IMR-90 (cell line): ENCODE measurements around the gene RBM5. TPM values are rescaled to one million over a fixed set of nuclear protein-coding genes. Genes with fewer than 3 reads are reported as not detected.

Experiments
- ATAC-seq: fragments of 200-7000 bp; cut with Tn5 transposase; 2 replicates; pipeline ENCODE4 v1.9.1; 2020; ENCODE audit warnings: low read depth, mild to moderate bottlenecking, moderate library complexity
- BruUV-seq: library from RNA; stranded (reverse); fragments of 400-500 nt; replicated peaks from 2 replicates; lab custom pipeline; 2021; lab: Mats Ljungman, UMichigan
- CTCF ChIA-PET: fragments of 300-600 bp; formaldehyde crosslinking; extraction: SDS; loops from one replicate; lab custom pipeline; 2021; ENCODE audit warnings: antibody characterized with exemption; lab: Yijun Ruan, JAX
- POLR2A ChIA-PET: fragments of 300-600 bp; sonication (Branson Sonifier 250); formaldehyde crosslinking; loops from one replicate; lab custom pipeline; 2022; ENCODE audit warnings: antibody characterized with exemption; ENCODE audit not compliant: unreplicated experiment; lab: Charles Lee
- DNase-seq: peaks from one replicate; pipeline ENCODE4 v3.0.0; 2013
- H2AFZ ChIP-seq: replicated peaks from 2 replicates; pipeline ENCODE3; 2013; ENCODE audit warnings: low read length, mild to moderate bottlenecking; ENCODE audit not compliant: poor library complexity
- H2AK5ac ChIP-seq: 2 replicates; pipeline ENCODE4 v1.6.1; 2013; ENCODE audit warnings: low read depth, low read length, inconsistent platforms
- H2AK9ac ChIP-seq: replicated peaks from 2 replicates; pipeline ENCODE3; 2013; ENCODE audit warnings: mild to moderate bottlenecking, low read depth, low read length, moderate library complexity; ENCODE audit not compliant: poor library complexity
- H2BK120ac ChIP-seq: 2 replicates; pipeline ENCODE4 v1.6.1; 2013; ENCODE audit warnings: low read depth, low read length, inconsistent platforms
- H2BK15ac ChIP-seq: 3 replicates; pipeline ENCODE4 v1.6.1; 2013; ENCODE audit warnings: low read depth, low read length, inconsistent platforms
- H2BK20ac ChIP-seq: 2 replicates; pipeline ENCODE4 v1.6.1; 2013; ENCODE audit warnings: low read depth, mild to moderate bottlenecking, inconsistent platforms, low read length, moderate library complexity
- H2BK5ac ChIP-seq: 2 replicates; pipeline ENCODE4 v1.6.1; 2013; ENCODE audit warnings: mild to moderate bottlenecking, low read depth, low read length, inconsistent platforms; ENCODE audit not compliant: poor library complexity, severe bottlenecking
- H3K14ac ChIP-seq: replicated peaks from 2 replicates; pipeline ENCODE4 v1.6.1; 2013; ENCODE audit warnings: low read depth, low read length, inconsistent platforms
- H3K18ac ChIP-seq: 2 replicates; pipeline ENCODE4 v1.6.1; 2013; ENCODE audit warnings: low read depth, low read length, control low read depth
- H3K23ac ChIP-seq: 2 replicates; pipeline ENCODE4 v1.6.1; 2013; ENCODE audit warnings: low read depth, low read length, inconsistent platforms
- H3K27ac ChIP-seq: 2 replicates; pipeline ENCODE4 v1.5.1; 2013; ENCODE audit warnings: mild to moderate bottlenecking, control low read depth, low read length; ENCODE audit not compliant: insufficient read depth
- H3K27me3 ChIP-seq: 2 replicates; pipeline ENCODE4 v1.6.1; 2013; ENCODE audit warnings: low read length; ENCODE audit not compliant: control insufficient read depth, insufficient read depth
- H3K36me3 ChIP-seq: 2 replicates; pipeline ENCODE4 v1.6.1; 2013; ENCODE audit warnings: low read length, mixed read lengths; ENCODE audit not compliant: control insufficient read depth, insufficient read depth
- H3K4ac ChIP-seq: 2 replicates; pipeline ENCODE4 v1.6.1; 2013; ENCODE audit warnings: low read depth, low read length, inconsistent platforms
- H3K4me1 ChIP-seq: 2 replicates; pipeline ENCODE4 v1.6.1; 2013; ENCODE audit warnings: low read length, mixed read lengths; ENCODE audit not compliant: control insufficient read depth, insufficient read depth
- H3K4me2 ChIP-seq: 2 replicates; pipeline ENCODE4 v1.6.1; 2013; ENCODE audit warnings: low read depth, mild to moderate bottlenecking, control low read depth, low read length, moderate library complexity
- H3K4me3 ChIP-seq: 2 replicates; pipeline ENCODE4 v1.5.1; 2013; ENCODE audit warnings: low read depth, mild to moderate bottlenecking, control low read depth, low read length, moderate library complexity; ENCODE audit not compliant: insufficient read depth
- H3K56ac ChIP-seq: 2 replicates; pipeline ENCODE4 v1.6.1; 2013; ENCODE audit warnings: low read length, inconsistent platforms; ENCODE audit not compliant: insufficient read depth; ENCODE audit errors: extremely low read depth
- H3K79me1 ChIP-seq, 2 experiments: 2 replicates each; pipeline ENCODE4 v1.6.1; 2013; ENCODE audit warnings: low read length in 2 of 2, inconsistent platforms in 1 of 2, low read depth in 1 of 2
- H3K9ac ChIP-seq: 2 replicates; pipeline ENCODE4 v1.6.1; 2013; ENCODE audit warnings: low read depth, low read length, control low read depth
- H3K9me1 ChIP-seq: 2 replicates; pipeline ENCODE4 v1.6.1; 2013; ENCODE audit warnings: low read length, inconsistent platforms; ENCODE audit not compliant: insufficient read depth
- H3K9me3 ChIP-seq: 2 replicates; pipeline ENCODE4 v1.6.1; 2013; ENCODE audit warnings: low read length; ENCODE audit not compliant: control insufficient read depth, insufficient read depth
- H4K20me1 ChIP-seq: 2 replicates; pipeline ENCODE4 v1.6.1; 2013; ENCODE audit warnings: low read length, inconsistent platforms; ENCODE audit not compliant: insufficient read depth
- H4K5ac ChIP-seq: 2 replicates; pipeline ENCODE4 v1.6.1; 2013; ENCODE audit warnings: mild to moderate bottlenecking, low read depth, low read length, control low read depth
- H4K8ac ChIP-seq, 2 experiments: 2 replicates each; pipeline ENCODE4 v1.6.1; 2013; ENCODE audit warnings: low read depth in 2 of 2, low read length in 2 of 2, control low read depth in 1 of 2, inconsistent platforms in 1 of 2
- H4K91ac ChIP-seq: 2 replicates; pipeline ENCODE4 v1.6.1; 2013; ENCODE audit warnings: low read depth, low read length, inconsistent platforms; ENCODE audit not compliant: insufficient read depth
- BHLHE40 ChIP-seq: fragments of 150-350 bp; IDR thresholded peaks from 2 replicates; pipeline ENCODE4 v1.6.1; 2016; ENCODE audit warnings: mild to moderate bottlenecking, low read depth, low read length
- CEBPB ChIP-seq: IDR thresholded peaks from 2 replicates; pipeline ENCODE4 v1.6.1; 2012; ENCODE audit warnings: low read depth, low read length, improper control_type of control experiment
- FOS ChIP-seq: fragments of 150-350 bp; IDR thresholded peaks from 2 replicates; pipeline ENCODE4 v1.6.1; 2016; ENCODE audit warnings: low read depth, low read length
- MAFK ChIP-seq: IDR thresholded peaks from 2 replicates; pipeline ENCODE4 v1.6.1; 2012; ENCODE audit warnings: low read depth, low read length, improper control_type of control experiment
- MAZ ChIP-seq: IDR thresholded peaks from 2 replicates; pipeline ENCODE4 v1.6.1; 2012; ENCODE audit warnings: low read depth, mild to moderate bottlenecking, low read length, improper control_type of control experiment, moderate library complexity, borderline replicate concordance
- NFE2L2 ChIP-seq: fragments of 150-350 bp; IDR thresholded peaks from 2 replicates; pipeline ENCODE4 v1.6.1; 2016; ENCODE audit warnings: low read depth, mild to moderate bottlenecking, low read length
- POLR2A ChIP-seq: IDR thresholded peaks from 2 replicates; pipeline ENCODE4 v1.6.1; 2012; ENCODE audit warnings: mild to moderate bottlenecking, low read depth, low read length
- RAD21 ChIP-seq: IDR thresholded peaks from 2 replicates; pipeline ENCODE4 v1.6.1; 2012; ENCODE audit warnings: low read length, improper control_type of control experiment
- SMC3 ChIP-seq: fragments of 150-350 bp; IDR thresholded peaks from 2 replicates; pipeline ENCODE4 v1.6.1; 2016; ENCODE audit warnings: low read depth, mild to moderate bottlenecking, antibody characterized with exemption, low read length, moderate library complexity
- WGBS, 2 experiments: methylation state at CpG; one replicate each; pipeline versions ENCODE4 v1.1.5 to v1.1.7; 2013; ENCODE audit warnings: missing lambda C conversion rate in 2 of 2; ENCODE audit not compliant: insufficient read length in 1 of 2; ENCODE audit errors: extremely low coverage in 2 of 2; 5-methylcytosine and 5-hydroxymethylcytosine counted together
- dilution Hi-C: fragments of 300-500 bp; cut with HindIII; formaldehyde crosslinking; loops from one replicate; pipeline ENCODE4 v1.14.3; 2018; ENCODE audit warnings: low sequenced_read_pairs; ENCODE audit not compliant: unreplicated experiment
- in situ Hi-C: fragments of 300-500 bp; cut with MboI; formaldehyde crosslinking; loops from 3 replicates; pipeline ENCODE4 v1.14.3; 2019; ENCODE audit warnings: low sequenced_read_pairs, inconsistent platforms, mixed read lengths
- intact Hi-C: fragments of 100-400 bp; cut with micrococcal nuclease; formaldehyde crosslinking; loops from 2 replicates; pipeline ENCODE4 v1.10.0; 2022
- polyA plus RNA-seq, 3 experiments: library from polyadenylated mRNA; depleted of rRNA; stranded (reverse); fragments of >200 nt; gene quantifications; 2 replicates each; pipeline ENCODE4 v1.2.3, GENCODE V29; 2012; ENCODE audit warnings: low replicate concordance in 1 of 3
- total RNA-seq: library from RNA; depleted of rRNA; stranded (reverse); fragments of >200 nt; gene quantifications from 2 replicates; pipeline ENCODE4 v1.2.3, GENCODE V29; 2012
- TF ChIP-seq, protein P1 (sequence below): fragments of 150-350 bp; IDR thresholded peaks from 2 replicates; pipeline ENCODE4 v1.6.1; 2017; ENCODE audit warnings: mild to moderate bottlenecking, antibody characterized with exemption, low read length, low read depth
- TF ChIP-seq, protein P2 (sequence below): fragments of 150-350 bp; IDR thresholded peaks from 2 replicates; pipeline ENCODE4 v1.6.1; 2016; ENCODE audit warnings: low read depth, mild to moderate bottlenecking, low read length, moderate library complexity, borderline replicate concordance

The RBM5 gene
- total and polyA plus RNA-seq, 2 of the 4 experiments (the other 2 are of a cell fraction) = 121 to 155 TPM

DNA sequence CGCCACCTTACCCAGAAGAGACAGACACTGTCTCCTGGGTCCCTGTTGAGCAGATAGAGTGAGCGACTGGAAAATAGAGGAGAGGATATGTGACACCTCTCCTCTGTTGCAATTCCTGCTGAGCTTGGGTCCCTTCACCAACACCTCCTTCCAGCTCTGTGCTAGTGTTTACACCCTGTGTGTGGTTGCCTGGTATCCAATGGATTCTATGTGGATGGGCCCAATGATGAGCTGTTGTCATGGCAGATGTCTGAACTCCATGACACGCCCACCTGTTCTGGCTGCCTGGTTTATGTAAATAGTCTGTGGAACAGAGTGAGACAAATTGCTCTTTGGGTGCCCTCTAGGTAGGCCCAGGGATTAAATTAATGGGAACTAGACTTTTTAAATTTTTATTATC is 23.7 kb downstream of the RBM5 start:
- Histone ChIP-seq H2AK5ac (no peak overlapping the region), H3K4me1 (no peaks in the 10 kb centered on the region), H3K9me3 (no peaks in the 10 kb centered on the region), H4K8ac (no peak overlapping the region), H3K27me3 (no peaks in the 10 kb centered on the region), H3K9ac (no peak overlapping the region), H3K9me1 (no peaks in the 10 kb centered on the region), H3K4ac (no peak overlapping the region), H2BK15ac (no peak overlapping the region), H3K4me2 (no peak overlapping the region), H3K18ac (no peak overlapping the region), H3K36me3 (peaks cover 79% of the 10 kb centered on the region), H2BK120ac (no peak overlapping the region), H3K27ac (no peak overlapping the region), H4K20me1 (peaks cover 12% of the 10 kb centered on the region), H3K23ac (no peak overlapping the region), H3K14ac (no peak overlapping the region), H2AK9ac (no peak overlapping the region), H2BK20ac (no peak overlapping the region), H3K56ac (no peak overlapping the region), H3K79me1 (peaks cover 22 to 31% of the 10 kb centered on the region in 2 experiments), H3K4me3 (no peak overlapping the region), H4K5ac (no peak overlapping the region), H4K91ac (no peak overlapping the region), H2AFZ (no peak overlapping the region), H2BK5ac (no peak overlapping the region)
- in situ Hi-C loops (no loop called here), dilution Hi-C loops (no loop called here), intact Hi-C loops (no loop called here)
- WGBS, 2 experiments = no CpG with 5 or more reads among the region's 3 CpGs
- ATAC-seq (0 out of 2 replicates have a peak, but pooled peaks have one; percentile 34), DNase-seq (no peak)
- no TSS peak for BruUV-seq
- ChIA-PET CTCF (no interaction called here), POLR2A (no interaction called here)
- no peak for TF ChIP-seq SMC3
- no peak for TF ChIP-seq MAZ
- TF ChIP-seq NFE2L2 = no peak
- no peak for TF ChIP-seq POLR2A
- TF ChIP-seq RAD21 = no peak
- TF ChIP-seq MAFK = no peak
- TF ChIP-seq, protein P1, sequence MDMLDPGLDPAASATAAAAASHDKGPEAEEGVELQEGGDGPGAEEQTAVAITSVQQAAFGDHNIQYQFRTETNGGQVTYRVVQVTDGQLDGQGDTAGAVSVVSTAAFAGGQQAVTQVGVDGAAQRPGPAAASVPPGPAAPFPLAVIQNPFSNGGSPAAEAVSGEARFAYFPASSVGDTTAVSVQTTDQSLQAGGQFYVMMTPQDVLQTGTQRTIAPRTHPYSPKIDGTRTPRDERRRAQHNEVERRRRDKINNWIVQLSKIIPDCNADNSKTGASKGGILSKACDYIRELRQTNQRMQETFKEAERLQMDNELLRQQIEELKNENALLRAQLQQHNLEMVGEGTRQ = no peak
- no peak for TF ChIP-seq CEBPB
- TF ChIP-seq, protein P2, sequence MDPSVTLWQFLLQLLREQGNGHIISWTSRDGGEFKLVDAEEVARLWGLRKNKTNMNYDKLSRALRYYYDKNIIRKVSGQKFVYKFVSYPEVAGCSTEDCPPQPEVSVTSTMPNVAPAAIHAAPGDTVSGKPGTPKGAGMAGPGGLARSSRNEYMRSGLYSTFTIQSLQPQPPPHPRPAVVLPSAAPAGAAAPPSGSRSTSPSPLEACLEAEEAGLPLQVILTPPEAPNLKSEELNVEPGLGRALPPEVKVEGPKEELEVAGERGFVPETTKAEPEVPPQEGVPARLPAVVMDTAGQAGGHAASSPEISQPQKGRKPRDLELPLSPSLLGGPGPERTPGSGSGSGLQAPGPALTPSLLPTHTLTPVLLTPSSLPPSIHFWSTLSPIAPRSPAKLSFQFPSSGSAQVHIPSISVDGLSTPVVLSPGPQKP = no peak
- no peak for TF ChIP-seq BHLHE40
- TF ChIP-seq FOS = no peak
